Aorta (tissue), 5 donors: ENCODE results near the gene NEK4. TPM values are rescaled to one million over a fixed set of nuclear protein-coding genes. Genes with fewer than 3 reads are reported as not detected.
"Not testable (repeated sequence)": the region's sequence is repeated elsewhere in the genome, so short reads cannot be mapped to it uniquely, and the experiment has no call there.

Experiments used
- ATAC-seq: fragments of 200-7000 bp; cut with Tn5 transposase; one replicate; pipeline ENCODE4 v1.9.1; 2022; ENCODE audit warnings: moderate library complexity; ENCODE audit not compliant: low FRiP score
- DNase-seq, 2 donors: peaks; one replicate each; pipeline ENCODE4 v3.0.0-alpha.2; 2020
- H3K27ac ChIP-seq, 2 donors: one replicate each; pipeline ENCODE4 v1.5.1; 2013; ENCODE audit warnings: low read length in 2 of 2, mild to moderate bottlenecking in 2 of 2, moderate library complexity in 2 of 2, control low read depth in 1 of 2, inconsistent platforms in 1 of 2, low read depth in 1 of 2
- H3K27me3 ChIP-seq, 2 donors: one replicate each; pipeline ENCODE4 v1.6.1; 2013; ENCODE audit warnings: control low read depth in 1 of 2, low read length in 1 of 2, mild to moderate bottlenecking in 1 of 2, moderate library complexity in 1 of 2; ENCODE audit not compliant: insufficient read depth in 2 of 2, control insufficient read depth in 1 of 2
- H3K36me3 ChIP-seq, 2 donors: one replicate each; pipeline ENCODE4 v1.6.1; 2013; ENCODE audit warnings: control low read depth in 1 of 2, low read length in 1 of 2, mild to moderate bottlenecking in 1 of 2; ENCODE audit not compliant: insufficient read depth in 2 of 2, control insufficient read depth in 1 of 2
- H3K4me1 ChIP-seq, 2 donors: one replicate each; pipeline ENCODE4 v1.6.1; 2013; ENCODE audit warnings: low read length in 2 of 2, control low read depth in 1 of 2, mild to moderate bottlenecking in 1 of 2, moderate library complexity in 1 of 2; ENCODE audit not compliant: insufficient read depth in 2 of 2, control insufficient read depth in 1 of 2
- H3K4me3 ChIP-seq, 2 donors: one replicate each; pipeline ENCODE4 v1.5.1; 2013; ENCODE audit warnings: low read length in 2 of 2, control low read depth in 1 of 2, mild to moderate bottlenecking in 1 of 2
- H3K9me3 ChIP-seq: one replicate; pipeline ENCODE4 v1.6.1; 2013; ENCODE audit warnings: mild to moderate bottlenecking, low read length; ENCODE audit not compliant: control insufficient read depth
- WGBS, 2 donors: extraction: QIAGEN DNeasy Blood & Tissue Kit; methylation state at CpG; one replicate each; pipeline ENCODE4 v1.1.7; 2013; 5-methylcytosine and 5-hydroxymethylcytosine counted together
- intact Hi-C, 2 donors: fragments of 100-400 bp; cut with DNase I; formaldehyde crosslinking; loops; one replicate each; pipeline versions ENCODE4 v1.14.2 to v1.15.0; 2022
- polyA plus RNA-seq, 2 donors: library from polyadenylated mRNA; stranded (reverse); fragments of 200-250 nt; gene quantifications; one replicate each; pipeline ENCODE4 v1.2.3, GENCODE V29; 2013
- total RNA-seq, 2 donors: library from RNA; stranded (reverse); fragmentation: NEBNext Ultra II Directional; extraction: Animal tissue kit (Norgen Biotek cat#: 25700); gene quantifications; one replicate each; pipeline ENCODE4 v1.2.1, GENCODE V29; 2021
- donor health status: healthy with polysubstance abuse.
- donor health status: Bipolar disorder and iron deficiency.
- donor health status: DM: no; HTN: no; CAD: no.
- donor health status: DM: no; HTN: no; CAD: no.
- donor health status: DM: yes; HTN: yes; CAD: no.

Gene NEK4
- total and polyA plus RNA-seq, 4 donors, result 8.0 to 22.1 (median 15.1) TPM

GRCh38 chr3:52742418-52743041 is 28.2 kb downstream of the NEK4 start:
- no peaks in the 10 kb centered on the region for H3K9me3 ChIP-seq
- H3K4me1 ChIP-seq, result no peaks in the 10 kb centered on the region
- H3K4me3 ChIP-seq, result no peak overlapping the region
- H3K27me3 ChIP-seq, result no peaks in the 10 kb centered on the region
- 68 to 80% methylated on average over 3 of the region's 3 CpGs for WGBS, 2 donors
- no peak overlapping the region for H3K27ac ChIP-seq
- DNase-seq, result no peak
- intact Hi-C loops, result loop anchor here (2.0 to 10.0 kb wide), 4 partner anchors 190 to 330 kb away; no protein-coding TSS in a partner anchor
- H3K36me3 ChIP-seq, result peaks cover 7 to 10% of the 10 kb centered on the region in 2 donors
- ATAC-seq, result no peak

GRCh38 chr3:52739730-52740129 is 31.0 kb downstream of the NEK4 start:
- Histone ChIP-seq H3K9me3 (no peaks in the 10 kb centered on the region), H3K4me1 (no peaks in the 10 kb centered on the region), H3K4me3 (no peak overlapping the region), H3K27ac (no peak overlapping the region), H3K27me3 (no peaks in the 10 kb centered on the region), H3K36me3 (peaks cover 6 to 7% of the 10 kb centered on the region in 2 donors)
- no peak for DNase-seq
- ATAC-seq, result no peak
- intact Hi-C loops, result loop anchor here (5.0 to 10.0 kb wide), 3 partner anchors 193 to 333 kb away; no protein-coding TSS in a partner anchor
- WGBS, 2 donors, result 58 to 72% methylated on average over 1 of the region's 1 CpG

- peaks cover 2 to 5% of the 10 kb centered on the region in 2 donors for H3K36me3 ChIP-seq
- H3K27ac ChIP-seq, result no peak overlapping the region
- DNase-seq (no peak), ATAC-seq (no peak)
- intact Hi-C loops, result no loop called here
- H3K9me3 ChIP-seq, result no peaks in the 10 kb centered on the region
- WGBS, 2 donors, result 85% methylated on average over 10 of the region's 10 CpGs
- H3K4me1 ChIP-seq, result no peaks in the 10 kb centered on the region
- no peak overlapping the region for H3K4me3 ChIP-seq
- H3K27me3 ChIP-seq, result no peaks in the 10 kb centered on the region
These were observed 37.4 kb downstream of the NEK4 start for GRCh38 chr3:52733256-52733891.

- Histone ChIP-seq H3K27ac (no peak overlapping the region), H3K9me3 (no peaks in the 10 kb centered on the region), H3K27me3 (no peaks in the 10 kb centered on the region), H3K4me3 (no peak overlapping the region), H3K36me3 (peaks cover 2 to 4% of the 10 kb centered on the region in 2 donors), H3K4me1 (no peaks in the 10 kb centered on the region)
- 81 to 82% methylated on average over 14 of the region's 14 CpGs for WGBS, 2 donors
- ATAC-seq (no peak), DNase-seq (no peak)
- intact Hi-C loops, result no loop called here
These were observed 39.1 kb downstream of the NEK4 start for GRCh38 chr3:52731590-52731989.

- no peak for ATAC-seq
These were observed 40.1 kb downstream of the NEK4 start for GRCh38 chr3:52730681-52731080.

GRCh38 chr3:52728753-52729152 is 42.0 kb downstream of the NEK4 start:
- intact Hi-C loops, H3K36me3 ChIP-seq, H3K27me3 ChIP-seq, H3K9me3 ChIP-seq, ATAC-seq, H3K4me1 ChIP-seq, H3K27ac ChIP-seq, DNase-seq, H3K4me3 ChIP-seq: not testable (repeated sequence)
- WGBS, 2 donors, result 49 to 50% methylated on average over 3 of the region's 3 CpGs

More at GRCh38 chr3:52730681-52731080, 40.1 kb downstream of the NEK4 start:
- no peak overlapping the region for H3K4me3 ChIP-seq
- intact Hi-C loops, result no loop called here
- H3K4me1 ChIP-seq, result no peaks in the 10 kb centered on the region
- DNase-seq, result no peak
- H3K27ac ChIP-seq, result no peak overlapping the region
- H3K27me3 ChIP-seq, result no peaks in the 10 kb centered on the region
- peaks cover 2 to 4% of the 10 kb centered on the region in 2 donors for H3K36me3 ChIP-seq
- H3K9me3 ChIP-seq, result no peaks in the 10 kb centered on the region

- Histone ChIP-seq H3K4me1 (no peaks in the 10 kb centered on the region), H3K4me3 (no peak overlapping the region), H3K27me3 (no peaks in the 10 kb centered on the region), H3K27ac (no peak overlapping the region), H3K36me3 (no peaks in the 10 kb centered on the region), H3K9me3 (no peaks in the 10 kb centered on the region)
- DNase-seq, result no peak
- WGBS, 2 donors, result 95 to 100% methylated on average over 1 of the region's 1 CpG
- intact Hi-C loops, result no loop called here
- ATAC-seq, result no peak
These were observed 46.2 kb downstream of the NEK4 start for GRCh38 chr3:52724511-52724910.

- intact Hi-C loops, result no loop called here
- DNase-seq (no peak), ATAC-seq (no peak)
- H3K27ac ChIP-seq, result no peak overlapping the region
- WGBS, 2 donors, result 97 to 98% methylated on average over 5 of the region's 5 CpGs
- H3K27me3 ChIP-seq, result no peaks in the 10 kb centered on the region
- no peaks in the 10 kb centered on the region for H3K36me3 ChIP-seq
- no peaks in the 10 kb centered on the region for H3K4me1 ChIP-seq
- no peak overlapping the region for H3K4me3 ChIP-seq
- H3K9me3 ChIP-seq, result no peaks in the 10 kb centered on the region
These were observed 46.8 kb downstream of the NEK4 start for GRCh38 chr3:52723935-52724334.

- WGBS, 2 donors, result 96% methylated on average over 7 of the region's 7 CpGs
- DNase-seq (no peak), ATAC-seq (no peak)
These were observed 48.2 kb downstream of the NEK4 start for GRCh38 chr3:52722491-52722890.

More at GRCh38 chr3:52722491-52722890, 48.2 kb downstream of the NEK4 start:
- intact Hi-C loops, result no loop called here
- no peaks in the 10 kb centered on the region for H3K9me3 ChIP-seq
- no peaks in the 10 kb centered on the region for H3K27me3 ChIP-seq
- H3K4me3 ChIP-seq, result no peak overlapping the region
- no peaks in the 10 kb centered on the region for H3K4me1 ChIP-seq
- H3K36me3 ChIP-seq, result no peaks in the 10 kb centered on the region
- no peak overlapping the region for H3K27ac ChIP-seq
